ENCODE measurements around the gene GRM7.

The GRM7 gene

DNA sequence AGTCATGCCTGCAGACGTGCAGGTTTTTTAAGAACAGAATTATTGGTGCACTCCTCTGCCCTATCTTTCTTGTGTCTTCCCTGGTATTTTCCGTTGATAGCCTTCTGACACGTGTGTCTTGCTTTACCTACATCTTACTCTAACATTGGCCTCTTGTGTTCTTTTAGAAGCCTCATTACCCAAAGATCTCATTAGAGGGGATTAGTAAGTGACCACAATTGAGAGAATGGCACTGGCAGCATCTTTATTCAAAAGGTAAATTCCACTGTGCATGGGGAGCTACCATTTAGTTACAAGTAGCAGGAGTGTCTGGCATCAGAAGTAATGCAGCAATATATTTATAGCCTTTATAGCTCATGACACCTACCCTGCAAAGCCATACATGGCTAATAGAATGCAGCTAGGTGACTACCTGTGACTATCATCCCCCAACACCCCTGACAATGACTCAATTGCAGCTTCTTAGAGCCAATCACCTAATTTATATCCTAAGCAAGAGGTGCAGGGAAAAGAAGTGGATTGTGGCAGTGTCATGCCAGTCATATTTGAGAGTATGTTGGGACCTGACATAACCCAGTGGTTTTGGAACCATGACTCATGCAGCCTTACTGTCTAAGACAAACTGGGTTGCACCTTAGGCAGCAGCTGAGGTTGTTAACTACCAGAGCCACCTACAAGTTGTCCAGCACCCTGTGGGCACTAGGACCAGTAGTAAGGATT, 164.8 kb downstream of the GRM7 start:
- no peak overlapping the region for H3K4me3 ChIP-seq (ENCODE audit: insufficient read depth, low read depth, low read length, poor library complexity, severe bottlenecking)
- H3K4me1 ChIP-seq (ENCODE audit: control insufficient read depth, insufficient read depth, low read length, poor library complexity, severe bottlenecking) = no peaks in the 10 kb centered on the region
- no peaks in the 10 kb centered on the region for H3K36me3 ChIP-seq (ENCODE audit: control insufficient read depth, insufficient read depth, low read length)
- no peaks in the 10 kb centered on the region for H3K27me3 ChIP-seq (replicated peaks; ENCODE audit: control insufficient read depth, insufficient read depth, low read length, poor library complexity, severe bottlenecking)
- no peak for DNase-seq
- no peak overlapping the region for H3K27ac ChIP-seq (ENCODE audit: insufficient read depth, low read length, poor library complexity, severe bottlenecking)
- no peaks in the 10 kb centered on the region for H3K9me3 ChIP-seq (ENCODE audit: control insufficient read depth, low read length)

- Histone ChIP-seq H3K4me3 (ENCODE audit: insufficient read depth, low read depth, low read length, poor library complexity, severe bottlenecking) (no peak overlapping the region), H3K27me3 (replicated peaks; ENCODE audit: control insufficient read depth, insufficient read depth, low read length, poor library complexity, severe bottlenecking) (no peaks in the 10 kb centered on the region)
Observed at GRCh38 chr3:7029562-7029961, 168.6 kb downstream of the GRM7 start.

DNA sequence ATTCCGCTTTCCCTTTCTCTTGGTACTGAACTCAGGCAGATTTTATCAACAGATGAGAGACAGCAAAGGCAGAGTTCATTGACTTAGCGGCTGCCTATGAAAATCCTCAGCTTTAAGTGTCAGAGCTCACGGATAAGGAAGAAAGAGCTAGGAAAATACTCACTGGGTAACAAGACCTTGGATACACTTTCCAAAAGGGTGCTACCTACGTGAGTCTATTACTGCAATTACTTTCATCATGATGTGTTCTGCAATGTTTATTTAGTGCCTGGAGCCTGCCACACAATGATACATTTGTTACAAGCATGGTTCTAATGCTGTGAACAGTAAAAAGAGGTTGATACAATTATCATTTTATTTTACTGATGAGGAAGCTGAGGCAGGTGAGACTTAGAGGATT, 177.5 kb downstream of the GRM7 start:
- Histone ChIP-seq H3K36me3 (ENCODE audit: control insufficient read depth, insufficient read depth, low read length) (no peaks in the 10 kb centered on the region), H3K27me3 (replicated peaks; ENCODE audit: control insufficient read depth, insufficient read depth, low read length, poor library complexity, severe bottlenecking) (no peaks in the 10 kb centered on the region), H3K4me3 (ENCODE audit: insufficient read depth, low read depth, low read length, poor library complexity, severe bottlenecking) (no peak overlapping the region), H3K4me1 (ENCODE audit: control insufficient read depth, insufficient read depth, low read length, poor library complexity, severe bottlenecking) (no peaks in the 10 kb centered on the region), H3K27ac (ENCODE audit: insufficient read depth, low read length, poor library complexity, severe bottlenecking) (no peak overlapping the region), H3K9me3 (ENCODE audit: control insufficient read depth, low read length) (no peaks in the 10 kb centered on the region)
- no peak for DNase-seq

More at GRCh38 chr3:7029562-7029961, 168.6 kb downstream of the GRM7 start:
- H3K36me3 ChIP-seq (ENCODE audit: control insufficient read depth, insufficient read depth, low read length) = no peaks in the 10 kb centered on the region
- H3K27ac ChIP-seq (ENCODE audit: insufficient read depth, low read length, poor library complexity, severe bottlenecking) = no peak overlapping the region
- no peak for DNase-seq
- no peaks in the 10 kb centered on the region for H3K4me1 ChIP-seq (ENCODE audit: control insufficient read depth, insufficient read depth, low read length, poor library complexity, severe bottlenecking)
- H3K9me3 ChIP-seq (ENCODE audit: control insufficient read depth, low read length) = no peaks in the 10 kb centered on the region

GRCh38 chr3:7062714-7063113, 201.8 kb downstream of the GRM7 start:
- Histone ChIP-seq H3K27me3 (replicated peaks; ENCODE audit: control insufficient read depth, insufficient read depth, low read length, poor library complexity, severe bottlenecking) (no peaks in the 10 kb centered on the region), H3K4me3 (ENCODE audit: insufficient read depth, low read depth, low read length, poor library complexity, severe bottlenecking) (no peak overlapping the region), H3K9me3 (ENCODE audit: control insufficient read depth, low read length) (no peaks in the 10 kb centered on the region), H3K4me1 (ENCODE audit: control insufficient read depth, insufficient read depth, low read length, poor library complexity, severe bottlenecking) (no peaks in the 10 kb centered on the region), H3K36me3 (ENCODE audit: control insufficient read depth, insufficient read depth, low read length) (no peaks in the 10 kb centered on the region), H3K27ac (ENCODE audit: insufficient read depth, low read length, poor library complexity, severe bottlenecking) (no peak overlapping the region)
- DNase-seq = no peak

DNA sequence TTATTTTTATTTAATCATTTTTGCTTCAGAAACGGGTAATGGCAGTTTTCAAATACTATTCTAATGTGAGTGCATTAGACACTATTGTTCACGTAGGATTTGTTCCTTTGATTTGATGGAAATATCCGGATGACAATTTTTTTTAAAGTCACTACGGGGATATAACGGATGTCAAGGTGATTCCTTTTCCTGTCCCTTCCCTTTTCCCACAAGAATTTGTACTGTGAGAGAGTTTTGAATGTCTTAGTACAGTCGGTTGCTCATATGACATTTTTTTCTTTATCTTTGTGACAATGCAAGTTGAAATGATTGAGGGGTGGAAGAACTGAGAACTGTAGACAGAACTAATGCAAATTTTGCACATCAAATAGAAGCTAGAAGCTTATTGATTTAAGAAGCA, 209.5 kb downstream of the GRM7 start:
- H3K9me3 ChIP-seq (ENCODE audit: control insufficient read depth, low read length) = no peaks in the 10 kb centered on the region
- DNase-seq = no peak
- no peaks in the 10 kb centered on the region for H3K27me3 ChIP-seq (replicated peaks; ENCODE audit: control insufficient read depth, insufficient read depth, low read length, poor library complexity, severe bottlenecking)

DNA sequence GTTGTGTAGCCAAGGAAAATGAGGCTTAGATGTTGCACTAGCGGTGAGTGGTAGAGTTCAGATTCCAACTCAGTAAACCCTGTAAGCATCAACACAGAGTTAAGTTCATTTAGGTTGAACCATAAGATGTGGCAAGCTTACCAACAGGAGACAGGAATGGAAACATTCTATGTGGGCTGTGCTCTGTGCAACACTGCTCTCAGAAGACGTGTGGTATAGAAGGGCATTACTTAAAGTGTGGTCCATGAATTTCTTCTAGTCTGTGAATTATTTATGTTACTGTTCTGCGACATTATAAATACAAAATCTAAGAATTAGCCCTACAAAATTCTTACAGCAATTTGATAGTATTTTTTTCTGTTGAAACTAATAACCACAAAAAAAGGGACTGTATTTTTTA, 213.3 kb downstream of the GRM7 start:
- DNase-seq = no peak
- no peaks in the 10 kb centered on the region for H3K9me3 ChIP-seq (ENCODE audit: control insufficient read depth, low read length)

More for the DNA sequence above, 209.5 kb downstream of the GRM7 start:
- no peaks in the 10 kb centered on the region for H3K4me1 ChIP-seq (ENCODE audit: control insufficient read depth, insufficient read depth, low read length, poor library complexity, severe bottlenecking)
- no peaks in the 10 kb centered on the region for H3K36me3 ChIP-seq (ENCODE audit: control insufficient read depth, insufficient read depth, low read length)
- H3K27ac ChIP-seq (ENCODE audit: insufficient read depth, low read length, poor library complexity, severe bottlenecking) = no peak overlapping the region
- no peak overlapping the region for H3K4me3 ChIP-seq (ENCODE audit: insufficient read depth, low read depth, low read length, poor library complexity, severe bottlenecking)

DNA sequence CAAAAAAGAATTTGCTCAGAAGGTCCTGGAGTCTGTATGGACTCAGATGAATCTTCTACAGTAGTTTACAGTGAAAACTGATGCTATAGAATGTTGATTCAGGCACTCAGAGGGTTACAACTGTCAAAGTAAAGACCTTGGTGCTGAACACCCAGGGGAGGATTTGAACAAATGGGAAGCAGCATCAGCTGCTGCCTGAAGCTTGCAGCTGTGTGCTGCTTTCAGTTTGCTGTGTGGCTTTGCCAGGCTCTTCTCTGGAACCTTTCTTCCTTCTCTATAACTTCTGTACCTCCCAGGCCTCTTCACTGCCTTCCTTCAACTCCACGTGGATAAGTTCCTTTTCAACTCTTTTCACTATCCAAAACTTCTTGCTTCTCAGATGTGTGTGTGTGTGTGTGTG, 214.2 kb downstream of the GRM7 start:
- Histone ChIP-seq H3K4me1 (ENCODE audit: control insufficient read depth, insufficient read depth, low read length, poor library complexity, severe bottlenecking) (no peaks in the 10 kb centered on the region), H3K27me3 (replicated peaks; ENCODE audit: control insufficient read depth, insufficient read depth, low read length, poor library complexity, severe bottlenecking) (no peaks in the 10 kb centered on the region), H3K9me3 (ENCODE audit: control insufficient read depth, low read length) (no peaks in the 10 kb centered on the region), H3K4me3 (ENCODE audit: insufficient read depth, low read depth, low read length, poor library complexity, severe bottlenecking) (no peak overlapping the region), H3K27ac (ENCODE audit: insufficient read depth, low read length, poor library complexity, severe bottlenecking) (no peak overlapping the region), H3K36me3 (ENCODE audit: control insufficient read depth, insufficient read depth, low read length) (no peaks in the 10 kb centered on the region)
- no peak for DNase-seq

More for the DNA sequence above, 213.3 kb downstream of the GRM7 start:
- Histone ChIP-seq H3K27ac (ENCODE audit: insufficient read depth, low read length, poor library complexity, severe bottlenecking) (no peak overlapping the region), H3K36me3 (ENCODE audit: control insufficient read depth, insufficient read depth, low read length) (no peaks in the 10 kb centered on the region), H3K4me1 (ENCODE audit: control insufficient read depth, insufficient read depth, low read length, poor library complexity, severe bottlenecking) (no peaks in the 10 kb centered on the region), H3K27me3 (replicated peaks; ENCODE audit: control insufficient read depth, insufficient read depth, low read length, poor library complexity, severe bottlenecking) (no peaks in the 10 kb centered on the region), H3K4me3 (ENCODE audit: insufficient read depth, low read depth, low read length, poor library complexity, severe bottlenecking) (no peak overlapping the region)

GRCh38 chr3:7075901-7076300, 215.0 kb downstream of the GRM7 start:
- Histone ChIP-seq H3K4me3 (ENCODE audit: insufficient read depth, low read depth, low read length, poor library complexity, severe bottlenecking) (no peak overlapping the region), H3K9me3 (ENCODE audit: control insufficient read depth, low read length) (no peaks in the 10 kb centered on the region), H3K27me3 (replicated peaks; ENCODE audit: control insufficient read depth, insufficient read depth, low read length, poor library complexity, severe bottlenecking) (no peaks in the 10 kb centered on the region), H3K4me1 (ENCODE audit: control insufficient read depth, insufficient read depth, low read length, poor library complexity, severe bottlenecking) (no peaks in the 10 kb centered on the region), H3K36me3 (ENCODE audit: control insufficient read depth, insufficient read depth, low read length) (no peaks in the 10 kb centered on the region), H3K27ac (ENCODE audit: insufficient read depth, low read length, poor library complexity, severe bottlenecking) (no peak overlapping the region)
- DNase-seq = no peak

DNA sequence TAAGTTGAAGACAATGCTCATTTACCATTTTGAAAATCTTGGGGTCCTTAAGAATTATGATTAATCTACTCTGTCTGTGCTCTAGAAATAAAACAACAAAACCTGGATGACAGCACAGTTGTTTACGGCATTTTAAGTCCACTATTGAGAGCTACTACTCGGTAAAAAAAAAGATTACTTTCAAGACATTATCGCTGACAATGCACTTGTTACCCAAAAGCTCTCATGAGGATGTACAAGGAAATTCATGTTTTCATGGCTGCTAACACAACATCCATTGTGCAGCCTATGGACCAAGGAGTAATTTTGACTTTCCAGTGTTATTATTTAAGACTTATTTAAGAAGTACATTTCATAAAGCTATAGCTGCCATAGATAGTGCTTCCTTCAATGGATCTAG, 221.3 kb downstream of the GRM7 start:
- Histone ChIP-seq H3K4me1 (ENCODE audit: control insufficient read depth, insufficient read depth, low read length, poor library complexity, severe bottlenecking) (no peaks in the 10 kb centered on the region), H3K27ac (ENCODE audit: insufficient read depth, low read length, poor library complexity, severe bottlenecking) (no peak overlapping the region), H3K4me3 (ENCODE audit: insufficient read depth, low read depth, low read length, poor library complexity, severe bottlenecking) (no peak overlapping the region), H3K27me3 (replicated peaks; ENCODE audit: control insufficient read depth, insufficient read depth, low read length, poor library complexity, severe bottlenecking) (no peaks in the 10 kb centered on the region), H3K36me3 (ENCODE audit: control insufficient read depth, insufficient read depth, low read length) (no peaks in the 10 kb centered on the region), H3K9me3 (ENCODE audit: control insufficient read depth, low read length) (no peaks in the 10 kb centered on the region)
- DNase-seq = no peak

GRCh38 chr3:7086417-7086816, 225.5 kb downstream of the GRM7 start:
- H3K4me1 ChIP-seq (ENCODE audit: control insufficient read depth, insufficient read depth, low read length, poor library complexity, severe bottlenecking) = no peaks in the 10 kb centered on the region
- DNase-seq = no peak
- no peak overlapping the region for H3K27ac ChIP-seq (ENCODE audit: insufficient read depth, low read length, poor library complexity, severe bottlenecking)
- H3K36me3 ChIP-seq (ENCODE audit: control insufficient read depth, insufficient read depth, low read length) = no peaks in the 10 kb centered on the region
- H3K4me3 ChIP-seq (ENCODE audit: insufficient read depth, low read depth, low read length, poor library complexity, severe bottlenecking) = no peak overlapping the region
- no peaks in the 10 kb centered on the region for H3K27me3 ChIP-seq (replicated peaks; ENCODE audit: control insufficient read depth, insufficient read depth, low read length, poor library complexity, severe bottlenecking)
- no peaks in the 10 kb centered on the region for H3K9me3 ChIP-seq (ENCODE audit: control insufficient read depth, low read length)
